IPS-18a (cell line): ENCODE measurements around the gene FAIM2.

ENCODE experiments used
- H3K27ac ChIP-seq: one replicate; pipeline ENCODE4 v1.5.1; 2013; ENCODE audit warnings: low read length
- H3K27me3 ChIP-seq: one replicate; pipeline ENCODE4 v1.6.1; 2013; ENCODE audit warnings: mild to moderate bottlenecking, low read length; ENCODE audit not compliant: control insufficient read depth, insufficient read depth
- H3K36me3 ChIP-seq: one replicate; pipeline ENCODE4 v1.6.1; 2013; ENCODE audit warnings: low read depth, low read length; ENCODE audit not compliant: control insufficient read depth
- H3K4me1 ChIP-seq: one replicate; pipeline ENCODE4 v1.6.1; 2013; ENCODE audit warnings: low read depth, low read length; ENCODE audit not compliant: control insufficient read depth
- H3K4me3 ChIP-seq: one replicate; pipeline ENCODE4 v1.5.1; 2013; ENCODE audit warnings: low read length
- H3K9ac ChIP-seq: one replicate; pipeline ENCODE4 v1.6.1; 2013; ENCODE audit warnings: mild to moderate bottlenecking, low read length, moderate library complexity
- H3K9me3 ChIP-seq: one replicate; pipeline ENCODE4 v1.6.1; 2013; ENCODE audit warnings: low read depth, low read length; ENCODE audit not compliant: control insufficient read depth

Gene FAIM2

DNA sequence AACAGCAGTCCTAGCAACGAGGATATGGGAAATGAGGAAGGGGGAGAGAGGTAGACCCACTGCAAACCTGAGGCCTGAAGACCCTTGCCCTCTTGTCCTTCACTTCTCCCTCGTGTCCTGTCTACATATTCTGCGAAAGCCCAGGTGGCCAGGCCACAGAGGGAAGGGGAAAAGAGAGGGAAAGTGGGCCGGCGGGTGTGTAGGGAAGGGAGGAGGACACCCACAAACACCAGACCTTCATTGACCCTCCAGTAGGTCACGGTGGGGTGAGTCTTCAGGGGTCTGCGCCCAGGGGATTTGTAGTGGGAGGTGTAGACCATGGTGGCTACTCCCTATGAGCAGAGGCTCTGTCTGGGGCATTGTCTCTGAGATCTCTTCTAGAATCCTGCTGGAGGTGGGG, 3.8 kb downstream of the FAIM2 start:
- no peaks in the 10 kb centered on the region for H3K9me3 ChIP-seq
- no peak overlapping the region for H3K27ac ChIP-seq
- H3K4me3 ChIP-seq, result no peak overlapping the region
- peaks cover 3% of the 10 kb centered on the region for H3K4me1 ChIP-seq
- no peaks in the 10 kb centered on the region for H3K36me3 ChIP-seq
- H3K9ac ChIP-seq, result no peak overlapping the region
- H3K27me3 ChIP-seq, result peaks cover 19% of the 10 kb centered on the region

DNA sequence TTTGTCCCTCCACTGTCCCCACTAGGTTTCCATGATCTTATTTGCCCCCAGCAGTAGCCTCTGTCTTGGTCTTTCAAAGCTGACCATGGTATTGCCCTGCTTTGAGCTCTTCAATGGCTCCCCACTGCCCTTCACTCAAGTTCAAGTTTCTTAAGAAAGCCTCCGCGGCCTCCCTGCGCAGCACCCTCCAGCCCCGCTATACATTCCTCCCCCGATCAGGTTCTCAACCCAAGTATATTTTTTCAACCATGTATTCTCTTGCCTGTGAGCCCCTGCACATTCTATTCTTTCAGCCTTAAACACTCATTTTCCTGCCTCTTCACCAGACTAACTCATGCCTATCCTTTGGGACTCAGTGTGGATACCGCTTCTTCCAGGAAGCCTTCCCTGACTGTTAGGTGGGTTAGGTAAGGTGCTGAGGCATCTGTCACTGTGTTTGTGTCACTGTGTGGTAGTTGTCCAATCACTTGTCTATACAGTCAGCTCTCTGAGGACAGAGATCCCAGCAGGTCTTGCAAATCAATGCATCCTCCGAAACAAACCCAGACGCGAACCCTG, 4.3 kb downstream of the FAIM2 start:
- H3K4me3 ChIP-seq, result no peak overlapping the region
- no peak overlapping the region for H3K27ac ChIP-seq
- H3K9ac ChIP-seq, result no peak overlapping the region
- peaks cover 16% of the 10 kb centered on the region for H3K27me3 ChIP-seq
- H3K36me3 ChIP-seq, result no peaks in the 10 kb centered on the region
- no peaks in the 10 kb centered on the region for H3K9me3 ChIP-seq
- peaks cover 7% of the 10 kb centered on the region for H3K4me1 ChIP-seq

DNA sequence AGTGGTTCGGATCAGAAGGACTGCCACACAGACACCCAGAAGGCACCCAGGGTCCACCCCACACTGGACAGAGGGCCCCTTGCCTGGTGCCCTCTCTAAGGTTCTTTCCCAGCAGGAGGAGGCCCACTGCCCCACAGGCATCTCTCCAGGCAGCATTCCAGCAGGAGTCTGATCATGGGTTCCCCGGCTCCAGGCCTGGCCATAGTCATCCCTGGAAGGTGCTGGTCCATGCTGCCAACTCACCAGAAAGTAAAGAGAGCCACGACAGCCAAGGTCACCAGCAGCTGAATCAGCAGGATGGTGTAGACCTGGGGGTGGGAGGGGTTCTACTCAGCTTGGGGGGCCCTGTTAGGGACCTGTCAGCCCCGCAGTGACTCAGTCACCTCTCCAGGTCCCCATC, 6.4 kb downstream of the FAIM2 start:
- no peak overlapping the region for H3K9ac ChIP-seq
- peaks cover 4% of the 10 kb centered on the region for H3K4me1 ChIP-seq
- H3K4me3 ChIP-seq, result no peak overlapping the region
- no peaks in the 10 kb centered on the region for H3K9me3 ChIP-seq
- no peak overlapping the region for H3K27ac ChIP-seq
- peaks cover 4% of the 10 kb centered on the region for H3K27me3 ChIP-seq
- H3K36me3 ChIP-seq, result no peaks in the 10 kb centered on the region

DNA sequence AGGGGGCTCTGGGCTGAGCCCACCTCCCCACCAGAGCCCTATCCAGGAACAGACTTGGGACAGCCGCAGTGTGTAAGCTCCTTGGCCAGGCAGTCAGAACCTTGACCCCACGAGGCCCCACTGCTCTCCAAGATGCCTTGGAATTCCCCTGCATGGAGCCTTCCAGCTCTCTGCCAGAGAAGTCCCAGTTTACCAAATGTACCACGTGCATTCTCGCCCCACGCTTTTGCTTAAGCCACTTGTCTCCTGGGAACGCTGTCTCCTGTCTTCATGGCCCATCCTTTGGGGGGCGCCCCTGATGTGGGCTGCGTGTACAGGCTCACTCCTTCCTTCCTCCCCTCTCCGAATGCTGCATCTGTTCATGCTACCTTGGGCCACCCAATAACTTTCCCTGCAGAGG, 7.9 kb downstream of the FAIM2 start:
- Histone ChIP-seq H3K27ac (no peak overlapping the region), H3K9ac (no peak overlapping the region), H3K27me3 (peaks cover 4% of the 10 kb centered on the region), H3K9me3 (no peaks in the 10 kb centered on the region), H3K4me1 (peaks cover 4% of the 10 kb centered on the region), H3K4me3 (no peak overlapping the region), H3K36me3 (no peaks in the 10 kb centered on the region)

DNA sequence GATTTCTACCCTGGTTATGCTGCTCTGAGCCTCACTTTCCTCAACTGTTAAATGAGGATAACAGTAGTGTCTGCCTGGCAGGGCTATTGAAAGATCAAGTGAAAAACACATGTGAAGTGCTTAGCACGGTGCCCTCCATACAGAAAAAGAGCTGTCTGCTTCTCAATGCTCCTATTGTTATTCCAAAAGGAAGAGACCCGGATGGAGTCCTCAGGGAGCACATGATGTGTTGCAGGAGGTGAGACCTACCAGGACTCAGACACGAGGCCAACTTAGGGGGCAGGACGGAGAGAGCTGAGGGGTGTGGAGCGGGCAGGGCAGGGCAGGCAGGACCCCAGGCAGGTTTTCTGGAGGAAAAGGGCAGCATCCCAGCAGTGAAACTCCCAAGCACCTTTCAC, 8.9 kb downstream of the FAIM2 start:
- H3K27ac ChIP-seq, result no peak overlapping the region
- H3K27me3 ChIP-seq, result peaks cover 4% of the 10 kb centered on the region
- peaks cover 4% of the 10 kb centered on the region for H3K4me1 ChIP-seq
- H3K9ac ChIP-seq, result no peak overlapping the region
- no peak overlapping the region for H3K4me3 ChIP-seq
- no peaks in the 10 kb centered on the region for H3K9me3 ChIP-seq
- H3K36me3 ChIP-seq, result no peaks in the 10 kb centered on the region

DNA sequence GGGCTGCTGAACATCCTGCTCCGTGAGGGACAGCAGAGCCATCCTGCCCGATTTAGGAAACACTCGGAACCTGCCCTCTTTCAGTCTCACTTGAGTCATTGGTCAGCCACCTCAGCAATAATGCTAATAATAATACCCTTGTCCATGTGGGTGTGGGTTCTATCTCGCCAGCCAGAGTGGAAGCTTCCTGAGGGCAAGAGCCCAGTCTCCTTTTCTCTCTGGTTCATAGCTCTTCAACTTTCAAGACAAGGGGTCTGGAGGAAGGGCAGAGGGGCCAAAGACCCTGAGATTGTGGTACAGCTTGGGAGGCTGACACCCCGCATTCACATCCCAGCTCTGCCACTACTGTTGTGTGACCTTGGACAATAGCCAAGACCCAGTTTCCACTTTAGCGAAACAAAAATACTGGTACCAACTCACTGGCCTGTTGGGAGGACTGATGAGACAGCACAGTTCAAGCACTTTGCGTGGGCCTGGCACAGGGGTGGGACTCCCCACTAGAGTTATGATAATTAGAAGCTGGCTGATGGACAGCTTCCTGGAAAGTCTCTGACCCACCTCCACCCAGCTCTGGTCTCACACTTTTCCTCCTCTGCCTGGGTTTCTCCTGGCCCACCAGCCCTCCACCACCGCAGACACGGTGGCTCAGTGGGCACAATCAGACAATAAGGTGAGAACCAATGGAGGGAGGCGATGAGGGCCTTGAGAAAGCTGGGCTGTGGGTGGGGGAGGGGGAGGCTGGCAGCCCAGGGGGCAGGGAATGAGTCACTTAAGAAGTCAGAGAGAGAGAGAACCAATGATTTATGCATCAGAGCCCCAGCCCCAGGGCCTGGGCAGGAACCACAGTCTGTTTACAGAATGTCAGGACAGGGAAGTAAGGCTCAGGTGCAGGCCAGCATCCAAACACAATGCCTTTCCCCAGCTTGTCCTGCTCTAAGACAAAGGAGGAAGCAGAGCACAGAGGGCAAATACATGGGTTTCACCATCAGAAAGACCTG, 9.6 kb downstream of the FAIM2 start:
- peaks cover 4% of the 10 kb centered on the region for H3K27me3 ChIP-seq
- no peak overlapping the region for H3K4me3 ChIP-seq
- no peaks in the 10 kb centered on the region for H3K36me3 ChIP-seq
- H3K27ac ChIP-seq, result no peak overlapping the region
- H3K9ac ChIP-seq, result no peak overlapping the region
- H3K4me1 ChIP-seq, result peaks cover 4% of the 10 kb centered on the region
- no peaks in the 10 kb centered on the region for H3K9me3 ChIP-seq

DNA sequence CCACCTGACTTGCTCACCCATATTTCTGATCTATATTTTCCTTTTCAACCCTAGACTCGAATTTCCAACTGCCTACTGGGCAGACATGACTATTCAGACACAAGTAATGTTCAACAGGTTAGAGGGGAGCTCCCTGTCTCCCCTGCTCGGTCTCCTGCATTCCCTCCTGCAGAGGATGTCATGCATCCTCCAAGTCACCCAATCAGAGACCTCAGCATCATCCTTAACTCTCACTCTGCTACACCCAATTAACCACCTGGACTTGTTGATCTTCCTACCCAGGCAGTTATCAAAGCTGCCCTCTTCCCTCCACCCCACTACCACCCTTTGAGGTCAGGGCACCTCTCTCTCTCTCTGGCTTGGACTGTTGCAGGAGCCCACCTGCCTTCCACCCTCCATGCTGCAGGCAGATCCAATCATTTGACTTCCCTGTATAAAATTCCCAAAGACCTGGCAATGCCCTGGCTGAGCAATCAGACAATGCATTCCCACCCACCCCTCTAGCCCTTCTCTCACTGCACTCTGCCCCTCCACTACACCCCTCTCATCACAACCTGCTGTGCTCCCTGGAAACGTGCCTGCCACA, 10.9 kb downstream of the FAIM2 start:
- Histone ChIP-seq H3K36me3 (no peaks in the 10 kb centered on the region), H3K4me3 (no peak overlapping the region), H3K4me1 (peaks cover 6% of the 10 kb centered on the region), H3K27me3 (peaks cover 4% of the 10 kb centered on the region), H3K9ac (no peak overlapping the region), H3K9me3 (no peaks in the 10 kb centered on the region), H3K27ac (no peak overlapping the region)

DNA sequence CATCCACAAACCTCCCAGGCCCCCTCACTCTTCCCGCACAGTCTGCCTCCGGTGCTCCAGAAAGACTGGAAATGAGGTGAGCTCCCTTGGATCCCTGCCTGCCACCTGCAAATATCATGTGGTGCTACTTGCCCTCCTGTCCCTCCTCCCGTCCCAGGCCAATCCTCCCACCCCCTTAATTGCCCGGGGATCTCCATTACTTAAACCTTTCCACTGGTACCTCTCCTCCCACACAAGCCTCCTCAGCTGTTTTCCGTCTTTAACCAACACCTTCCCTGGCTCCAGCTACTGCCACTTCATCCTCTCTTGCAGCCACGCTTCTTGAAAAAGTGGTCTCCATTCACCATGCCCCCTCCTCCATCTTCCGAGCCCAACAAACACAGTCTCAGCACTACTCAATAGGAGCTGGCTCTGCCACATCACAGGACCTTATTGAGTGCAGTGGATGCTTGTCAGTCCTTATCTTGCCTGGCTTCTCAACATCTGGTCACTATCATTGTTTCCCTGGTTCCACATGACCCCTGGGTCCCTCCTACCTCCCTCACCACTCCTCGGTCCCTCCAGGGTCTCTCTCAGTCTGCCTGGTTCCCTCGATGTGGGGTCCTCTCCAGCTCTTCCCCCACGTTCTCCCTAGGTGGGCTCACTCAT, 11.5 kb downstream of the FAIM2 start:
- peaks cover 6% of the 10 kb centered on the region for H3K4me1 ChIP-seq
- H3K36me3 ChIP-seq, result no peaks in the 10 kb centered on the region
- H3K27me3 ChIP-seq, result peaks cover 4% of the 10 kb centered on the region
- no peaks in the 10 kb centered on the region for H3K9me3 ChIP-seq
- no peak overlapping the region for H3K4me3 ChIP-seq
- no peak overlapping the region for H3K27ac ChIP-seq
- H3K9ac ChIP-seq, result no peak overlapping the region

DNA sequence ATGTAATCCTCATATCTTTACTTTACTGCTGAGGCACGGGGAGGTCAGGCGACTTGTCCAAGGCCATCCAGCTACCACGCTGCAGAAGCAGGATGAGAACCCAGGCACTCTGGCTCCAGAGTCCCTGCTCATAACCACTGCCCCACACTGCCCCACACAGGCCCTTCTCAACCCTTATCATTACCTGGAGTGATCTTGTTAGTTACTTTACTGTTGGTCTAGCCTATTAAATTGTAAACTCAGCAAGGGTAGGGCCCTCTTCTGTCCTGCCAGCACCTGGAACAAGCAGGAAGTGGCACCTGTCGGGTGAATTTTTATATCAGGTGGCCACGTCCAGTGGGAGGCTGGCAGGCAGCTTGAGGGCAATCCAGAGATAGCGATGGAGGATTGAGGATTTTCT, 12.2 kb downstream of the FAIM2 start:
- H3K9me3 ChIP-seq, result no peaks in the 10 kb centered on the region
- H3K4me3 ChIP-seq, result no peak overlapping the region
- peaks cover 6% of the 10 kb centered on the region for H3K4me1 ChIP-seq
- no peaks in the 10 kb centered on the region for H3K36me3 ChIP-seq
- no peak overlapping the region for H3K9ac ChIP-seq
- no peak overlapping the region for H3K27ac ChIP-seq
- peaks cover 4% of the 10 kb centered on the region for H3K27me3 ChIP-seq

DNA sequence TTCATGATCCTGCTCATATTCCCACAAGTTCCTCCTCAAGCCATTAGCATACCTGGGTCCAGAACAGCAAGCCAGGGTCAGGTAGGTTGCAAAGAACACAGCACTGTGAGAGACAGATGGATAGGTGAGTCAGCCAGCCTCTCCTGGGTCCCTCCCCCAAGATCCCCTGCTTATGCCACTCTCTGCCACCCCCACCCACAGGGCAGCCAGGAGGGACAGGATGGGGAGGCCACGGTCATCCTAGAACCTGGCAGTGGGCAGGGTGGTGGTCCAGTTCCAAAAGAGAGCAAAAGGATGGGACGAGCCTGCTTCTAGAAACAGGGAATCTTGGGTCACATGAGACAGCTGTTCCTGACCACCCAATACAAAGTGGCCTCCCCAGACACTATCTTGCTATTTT, 12.7 kb downstream of the FAIM2 start:
- H3K36me3 ChIP-seq, result no peaks in the 10 kb centered on the region
- peaks cover 4% of the 10 kb centered on the region for H3K27me3 ChIP-seq
- H3K27ac ChIP-seq, result no peak overlapping the region
- H3K4me1 ChIP-seq, result peaks cover 6% of the 10 kb centered on the region
- H3K4me3 ChIP-seq, result no peak overlapping the region
- H3K9ac ChIP-seq, result no peak overlapping the region
- no peaks in the 10 kb centered on the region for H3K9me3 ChIP-seq

DNA sequence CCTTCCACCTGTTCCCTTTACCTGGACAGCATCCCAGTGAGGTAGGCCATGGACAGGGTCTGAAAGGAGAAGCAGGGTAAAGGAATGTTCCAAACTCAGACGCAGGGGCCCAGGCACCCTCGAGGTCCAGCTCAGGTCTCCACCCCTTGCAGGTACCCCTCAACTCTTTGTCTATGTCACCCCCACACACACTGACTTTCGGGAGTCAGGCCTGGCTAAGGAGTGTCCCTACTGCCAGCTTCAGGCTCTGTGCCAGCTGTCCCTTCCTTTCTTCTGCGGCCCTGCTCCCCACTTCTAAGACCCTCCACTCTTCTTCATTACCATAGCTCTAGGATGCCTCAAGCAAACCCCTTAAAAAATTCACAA, 13.6 kb downstream of the FAIM2 start:
- Histone ChIP-seq H3K27ac (no peak overlapping the region), H3K36me3 (no peaks in the 10 kb centered on the region), H3K9ac (no peak overlapping the region), H3K4me3 (no peak overlapping the region), H3K4me1 (peaks cover 15% of the 10 kb centered on the region), H3K9me3 (no peaks in the 10 kb centered on the region), H3K27me3 (peaks cover 4% of the 10 kb centered on the region)
